NCI-H1417 (cell line): ENCODE data around the gene CORO2B.

ENCODE experiments used
- DNase-seq, 3 experiments: peaks; one replicate each; lab custom pipeline; 2025; lab: John Stamatoyannopoulos, UW

CORO2B gene

GRCh38 chr15:68698708-68699107, 119.9 kb downstream of the CORO2B start:
- no peak for DNase-seq

GRCh38 chr15:68699124-68699880, 120.5 kb downstream of the CORO2B start:
- no peak for DNase-seq

DNA sequence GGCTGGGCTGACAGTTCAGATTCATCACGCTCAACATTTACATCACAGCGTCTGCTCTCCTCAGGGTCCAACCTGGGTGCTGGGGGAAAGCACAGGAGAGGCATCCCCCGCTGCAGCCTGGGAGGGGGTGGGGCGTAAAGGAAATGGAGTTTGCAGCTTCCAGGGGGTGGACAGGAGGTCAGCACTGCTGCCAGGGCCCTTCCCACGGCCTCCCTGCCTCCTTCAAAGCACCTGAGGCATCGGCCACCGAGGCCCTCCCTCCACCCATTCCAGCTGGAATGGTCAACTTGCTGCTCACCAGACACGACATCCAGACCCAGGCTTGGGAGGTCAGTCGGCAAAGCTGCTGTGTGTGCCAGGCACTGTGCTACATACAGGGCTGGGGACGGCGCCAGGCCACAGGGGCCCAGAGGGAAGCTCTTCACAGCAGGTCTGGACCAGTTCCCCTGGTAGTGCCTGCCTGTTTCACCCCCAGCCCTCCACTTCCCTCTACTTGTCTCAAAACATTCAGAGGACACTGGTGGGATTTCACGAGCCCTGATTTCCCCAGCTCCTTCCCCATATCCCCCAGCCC, 121.2 kb downstream of the CORO2B start:
- no peak for DNase-seq

DNA sequence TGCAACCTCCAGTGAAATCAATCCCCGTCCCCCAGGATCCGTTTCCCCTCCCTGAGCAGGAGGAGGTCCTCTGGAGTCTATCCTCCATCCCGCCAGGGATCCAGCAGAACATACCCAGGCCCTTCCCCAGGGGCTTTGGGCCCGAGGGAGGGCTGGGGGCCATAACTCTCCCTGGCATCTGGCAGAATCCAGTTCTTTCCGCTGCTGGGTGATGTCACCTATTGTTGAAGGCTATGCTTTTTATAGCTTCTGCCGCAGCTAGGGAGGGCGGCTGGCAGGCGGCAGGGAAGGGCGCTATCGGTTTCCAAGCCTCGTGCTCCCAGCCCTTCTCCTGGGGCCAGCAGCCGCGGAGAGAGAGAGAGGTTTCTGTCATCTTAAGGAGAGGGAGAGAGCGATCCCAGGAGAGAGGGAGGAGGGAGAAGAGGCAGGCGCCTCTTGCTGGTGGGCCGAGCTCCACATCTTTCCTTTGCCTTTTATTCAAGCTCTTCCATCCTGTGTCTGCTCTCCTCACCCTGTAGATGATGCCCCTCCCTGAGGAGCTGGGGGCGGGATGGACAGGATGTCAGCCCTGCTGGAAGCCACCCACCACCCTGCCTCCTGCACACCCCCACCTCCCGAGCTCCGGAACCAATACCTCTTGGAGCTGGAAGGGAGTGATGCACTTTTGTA, 121.8 kb downstream of the CORO2B start:
- DNase-seq = peak; percentile 72 to 92 (median 87)

- no peak for DNase-seq
Observed at GRCh38 chr15:68701886-68702285, 123.1 kb downstream of the CORO2B start.

DNA sequence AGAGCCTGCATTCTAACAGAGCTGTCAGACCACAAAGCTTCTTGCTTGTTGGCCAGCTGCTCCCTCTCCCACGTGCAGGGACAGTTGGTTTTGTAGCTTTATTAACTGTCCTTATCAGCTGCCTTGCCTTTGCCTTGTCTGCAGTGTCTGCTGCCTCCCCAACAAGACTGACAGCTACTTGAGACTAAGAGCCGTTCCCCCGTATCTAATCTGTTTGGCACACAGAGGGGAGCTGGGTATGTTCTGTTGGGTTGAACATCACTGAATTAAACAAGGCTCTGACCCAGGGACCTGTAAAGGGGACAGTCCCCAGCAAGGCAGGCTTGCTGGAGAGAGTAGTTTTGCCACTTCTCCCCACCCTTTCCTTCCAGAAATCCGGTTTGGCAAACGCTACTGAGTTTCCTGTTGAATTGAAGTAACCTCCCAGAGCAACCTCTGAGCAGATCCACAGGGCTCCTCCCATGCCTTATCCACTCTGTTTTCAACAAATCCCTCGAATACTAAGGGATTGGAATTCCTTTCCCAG, 125.8 kb downstream of the CORO2B start:
- no peak for DNase-seq

DNA sequence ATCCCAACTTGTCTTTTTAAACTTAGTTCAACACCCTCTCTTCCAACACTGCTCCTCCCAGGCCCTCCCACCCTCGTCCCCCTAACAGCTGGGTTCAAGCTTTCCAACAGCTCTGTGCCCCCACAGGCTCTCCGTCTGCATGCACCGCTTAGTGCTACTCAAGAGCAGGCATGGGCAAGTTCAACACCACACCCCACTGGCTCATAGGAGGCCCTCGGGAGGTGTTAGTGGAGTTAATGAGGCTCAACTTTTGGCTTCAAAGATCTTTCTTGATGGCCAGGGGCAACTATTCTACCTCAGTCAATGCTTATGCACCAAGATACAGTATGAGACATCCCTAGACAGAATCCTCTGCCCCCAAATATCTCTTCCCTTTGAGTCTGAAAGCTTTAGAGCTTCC, 127.5 kb downstream of the CORO2B start:
- peak in 1 of 3 experiments; percentile 7 for DNase-seq

DNA sequence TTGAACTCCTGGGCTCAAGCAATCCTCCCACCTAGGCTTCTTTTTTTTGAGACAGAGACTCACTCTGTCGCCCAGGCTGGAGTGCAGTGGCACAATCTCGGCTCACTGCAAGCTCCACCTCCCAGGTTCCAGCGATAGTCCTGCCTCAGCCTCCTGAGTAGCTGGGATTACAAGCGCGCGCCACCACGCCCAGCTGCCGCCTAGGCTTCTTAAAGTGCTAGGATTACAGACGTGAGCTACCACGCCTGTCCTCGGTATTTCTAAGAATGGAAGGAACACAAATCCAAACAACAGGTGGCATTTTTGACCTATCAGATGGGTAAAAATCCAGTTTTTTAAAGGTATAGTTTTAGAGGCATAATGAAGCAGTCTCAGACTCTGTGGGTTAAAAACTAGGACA, 128.1 kb downstream of the CORO2B start:
- DNase-seq = no peak

DNA sequence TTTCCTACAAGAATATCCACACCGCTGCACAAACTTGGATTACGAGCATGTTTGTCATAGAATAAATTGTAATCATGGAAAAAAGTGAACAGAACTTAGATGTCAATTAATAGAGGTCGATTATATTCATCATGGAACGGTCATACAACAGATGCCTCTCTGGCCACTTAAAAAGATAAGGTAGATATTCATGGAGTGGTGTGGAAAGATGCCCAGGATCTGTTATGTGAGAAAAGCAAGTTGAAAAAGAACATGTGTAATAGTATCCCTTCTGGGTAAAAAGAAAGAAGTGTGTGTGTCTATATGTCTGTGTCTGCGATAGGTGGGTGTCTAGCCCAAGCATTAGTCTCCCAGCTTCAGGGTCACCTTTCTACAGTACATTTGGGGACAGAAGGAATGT, 128.6 kb downstream of the CORO2B start:
- DNase-seq = no peak

- DNase-seq = no peak
Observed at GRCh38 chr15:68709876-68710275, 131.1 kb downstream of the CORO2B start.

DNA sequence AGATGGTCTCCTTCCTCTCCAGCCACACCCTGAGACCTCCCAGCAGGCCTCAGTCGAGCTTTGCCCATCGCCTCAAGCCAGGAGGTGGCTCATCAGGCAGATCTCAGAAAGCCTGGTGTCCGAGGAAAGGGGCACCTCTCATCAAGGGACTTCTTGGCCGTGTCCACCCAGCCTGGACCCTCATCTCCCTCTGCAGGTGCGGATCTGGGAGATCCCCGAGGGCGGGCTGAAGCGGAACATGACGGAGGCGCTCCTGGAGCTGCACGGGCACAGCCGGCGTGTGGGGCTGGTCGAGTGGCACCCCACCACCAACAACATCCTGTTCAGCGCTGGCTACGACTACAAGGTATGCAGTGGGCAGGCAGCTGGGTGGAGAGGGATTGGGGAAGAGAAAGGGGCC, 131.7 kb downstream of the CORO2B start:
- no peak for DNase-seq

DNA sequence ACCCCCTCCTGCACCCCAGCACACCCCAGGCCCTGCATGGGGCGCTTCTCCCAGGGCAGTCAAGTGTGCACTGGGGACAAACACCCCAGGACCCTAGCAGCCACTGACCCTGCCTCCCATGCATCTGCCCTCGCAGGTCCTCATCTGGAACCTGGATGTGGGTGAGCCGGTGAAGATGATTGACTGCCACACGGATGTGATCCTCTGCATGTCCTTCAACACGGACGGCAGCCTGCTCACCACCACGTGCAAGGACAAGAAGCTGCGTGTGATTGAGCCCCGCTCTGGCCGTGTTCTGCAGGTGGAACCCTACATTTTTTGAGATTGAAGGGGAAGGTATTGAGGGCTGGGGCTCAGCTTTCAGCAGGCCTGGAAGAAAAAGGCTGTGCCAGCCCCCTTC, 132.6 kb downstream of the CORO2B start:
- no peak for DNase-seq

DNA sequence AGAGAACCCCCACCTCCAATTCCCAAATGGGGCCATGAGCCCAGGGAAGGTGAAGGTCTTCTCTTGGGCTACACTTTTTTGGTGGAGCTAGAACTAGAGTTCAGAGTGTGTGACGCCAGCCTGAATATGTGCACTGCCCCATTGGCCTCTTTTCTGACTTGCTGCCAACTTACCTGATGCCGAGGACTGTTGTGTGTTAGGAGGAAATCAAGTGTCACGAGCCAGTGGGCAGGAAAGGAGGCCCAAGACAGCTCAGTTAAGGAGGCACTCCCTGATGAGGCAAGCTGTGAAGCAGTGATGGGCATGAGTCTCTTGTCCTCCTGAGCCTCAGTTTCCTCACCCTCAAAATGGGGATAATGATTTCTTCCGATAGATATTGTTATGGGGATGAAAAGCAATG, 134.1 kb downstream of the CORO2B start:
- DNase-seq = no peak

DNA sequence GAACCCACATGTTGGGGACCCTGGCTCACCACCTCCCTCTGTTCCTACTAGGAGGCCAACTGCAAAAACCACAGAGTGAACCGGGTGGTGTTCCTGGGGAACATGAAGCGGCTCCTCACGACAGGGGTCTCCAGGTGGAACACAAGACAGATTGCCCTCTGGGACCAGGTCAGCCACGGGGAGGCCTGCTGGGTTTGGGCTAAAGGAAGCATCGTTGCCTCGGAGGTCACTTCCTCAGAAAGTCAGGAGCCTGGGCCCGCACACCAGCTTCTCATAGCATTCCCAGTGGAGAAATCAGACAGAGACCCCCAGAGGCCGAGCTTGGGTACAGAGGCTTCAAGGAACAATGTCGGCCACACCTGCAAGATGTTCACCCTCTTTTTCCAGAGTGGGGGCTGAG, 135.1 kb downstream of the CORO2B start:
- DNase-seq = no peak

DNA sequence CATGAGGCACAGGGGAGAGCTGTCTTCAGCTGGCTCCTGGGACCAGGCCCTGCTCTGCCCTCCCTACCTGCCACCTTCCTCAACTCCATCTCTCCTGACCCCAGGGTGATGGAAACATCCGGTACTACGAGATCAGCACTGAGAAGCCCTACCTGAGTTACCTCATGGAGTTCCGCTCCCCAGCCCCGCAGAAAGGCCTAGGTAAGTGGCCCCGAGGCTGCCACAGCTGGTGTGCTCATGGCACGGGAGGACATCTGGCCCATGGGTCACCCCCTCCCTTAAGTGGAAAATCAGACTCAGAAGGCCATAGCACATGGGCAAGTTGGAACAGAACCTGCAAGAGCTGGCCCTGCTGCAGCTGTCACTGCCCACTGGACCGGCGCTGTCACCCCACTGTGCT, 136.3 kb downstream of the CORO2B start:
- no peak for DNase-seq

DNA sequence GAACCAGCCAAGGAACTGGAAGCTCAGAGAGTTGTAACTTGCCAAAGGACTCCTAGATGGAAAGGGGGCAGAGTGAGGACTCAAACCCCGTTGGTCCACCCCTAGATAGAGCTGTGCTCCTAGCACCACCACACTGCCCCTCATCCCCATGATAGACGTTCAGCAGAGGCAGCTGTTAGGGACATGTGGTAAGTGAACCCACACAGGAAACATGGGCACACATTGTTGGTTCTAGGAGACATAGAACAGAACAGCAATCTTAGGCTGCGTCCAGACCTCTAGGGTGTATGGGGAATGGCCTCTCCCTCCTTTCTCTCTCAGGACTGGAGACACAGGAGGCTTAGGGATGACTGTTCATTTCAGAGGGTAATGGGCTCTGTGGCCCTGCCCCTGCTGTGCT, 139.2 kb downstream of the CORO2B start:
- DNase-seq = no peak

- no peak for DNase-seq
Observed at GRCh38 chr15:68718468-68718867, 139.7 kb downstream of the CORO2B start.

- no peak for DNase-seq
Observed at GRCh38 chr15:68719051-68719450, 140.3 kb downstream of the CORO2B start.

GRCh38 chr15:68719672-68720071, 140.9 kb downstream of the CORO2B start:
- no peak for DNase-seq

DNA sequence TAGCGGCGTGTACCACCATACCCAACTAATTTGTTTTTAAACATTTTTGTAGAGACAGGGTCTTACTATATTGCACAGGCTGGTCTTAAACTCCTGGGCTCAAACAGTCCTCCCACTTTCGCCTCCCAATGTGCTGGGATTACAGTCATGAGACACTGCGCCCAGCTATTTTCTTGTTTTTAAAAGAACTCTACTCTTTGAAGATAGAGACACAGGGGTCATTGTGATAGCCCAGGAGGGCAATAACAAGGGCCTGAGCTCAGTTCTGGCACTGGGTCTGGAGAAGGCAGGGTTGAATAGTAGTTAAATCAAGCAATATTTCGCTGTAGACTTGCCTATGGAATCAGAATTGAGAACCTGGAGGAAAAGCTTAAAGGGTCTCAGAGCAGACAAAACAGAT, 143.1 kb downstream of the CORO2B start:
- DNase-seq = no peak

- DNase-seq = no peak
Observed at GRCh38 chr15:68725736-68726135, 146.9 kb downstream of the CORO2B start.

DNA sequence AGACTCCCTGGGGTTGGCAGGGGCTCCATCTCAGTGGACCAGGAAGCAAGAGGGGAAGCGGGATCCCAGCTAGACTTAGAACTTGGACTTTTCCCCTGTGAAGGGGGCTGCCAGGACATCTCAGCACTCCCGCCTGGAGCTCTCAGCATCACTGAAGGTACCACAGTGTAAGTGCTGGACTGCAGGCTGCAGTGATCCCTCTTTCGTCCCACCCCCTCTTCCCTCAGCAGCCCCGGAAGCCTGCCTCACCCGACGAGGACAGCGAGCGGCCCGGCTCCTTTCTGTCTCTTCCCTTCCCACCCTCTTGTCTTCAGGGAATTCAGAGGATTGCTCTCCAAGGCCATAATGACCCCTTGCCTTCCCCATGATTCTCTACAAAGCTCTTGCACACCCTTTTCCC, 147.5 kb downstream of the CORO2B start:
- DNase-seq = no peak

DNA sequence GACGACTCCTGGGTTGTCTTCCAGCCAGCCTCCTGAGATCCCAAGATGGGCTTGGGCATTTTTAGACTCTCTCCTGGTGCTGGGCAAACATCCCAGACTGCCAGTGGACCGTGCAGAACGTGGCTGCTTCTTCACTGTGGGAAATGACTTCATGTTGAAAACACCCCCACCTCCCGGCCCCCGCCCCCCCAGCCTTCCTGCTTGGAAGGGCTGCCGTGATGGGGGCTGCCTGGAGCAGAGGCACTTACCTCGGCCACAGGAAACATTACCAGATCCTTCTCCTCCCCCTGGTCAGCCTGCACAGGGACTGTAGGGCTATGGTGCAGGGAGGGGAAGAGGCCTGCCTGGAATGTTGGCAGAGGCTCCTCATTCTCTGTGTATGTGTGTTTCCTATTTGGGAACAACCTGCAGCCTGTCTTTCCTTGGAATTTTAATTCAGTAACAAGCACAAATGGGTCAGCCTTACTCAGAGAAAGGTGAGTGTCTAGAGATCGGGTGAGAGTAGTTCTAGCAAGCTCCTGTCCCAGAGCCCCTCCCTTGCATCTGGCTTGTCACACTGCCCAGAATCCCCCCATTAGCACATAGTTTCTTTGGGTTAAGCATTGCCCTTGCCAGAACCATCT, 151.1 kb downstream of the CORO2B start:
- no peak for DNase-seq
